HG02588 (cell line): ENCODE results near the gene SYK.
A peak's percentile ranks its signal among the peaks of the same experiment; 100 is the strongest.
"Not testable (repeated sequence)": the region's sequence is repeated elsewhere in the genome, so short reads cannot be mapped to it uniquely, and the experiment has no call there.

Experiments
- ATAC-seq: cut with Tn5 transposase; IDR thresholded peaks from one replicate; pipeline ENCODE4 v1.9.1; 2021; ENCODE audit warnings: mild to moderate bottlenecking, moderate library complexity; ENCODE audit not compliant: unreplicated experiment

The SYK gene

GRCh38 chr9:90795084-90795483, 6.5 kb upstream of the SYK start:
- no peak for ATAC-seq

- ATAC-seq: peak; percentile 40
Observed at GRCh38 chr9:90795871-90796317, 5.7 kb upstream of the SYK start.

- ATAC-seq: no peak
Observed at GRCh38 chr9:90799271-90799852, 2.3 kb upstream of the SYK start.

- ATAC-seq: peak; percentile 6
Observed at GRCh38 chr9:90801973-90802322, 329 bp downstream of the SYK start.

- no peak for ATAC-seq
Observed at GRCh38 chr9:90802386-90802985, 867 bp downstream of the SYK start.

- no peak for ATAC-seq
Observed at GRCh38 chr9:90803860-90804593, 2.4 kb downstream of the SYK start.

GRCh38 chr9:90805006-90805996, 3.7 kb downstream of the SYK start:
- no peak for ATAC-seq

- ATAC-seq: no peak
Observed at GRCh38 chr9:90807006-90807405, 5.4 kb downstream of the SYK start.

- no peak for ATAC-seq
Observed at GRCh38 chr9:90808398-90808797, 6.8 kb downstream of the SYK start.

- ATAC-seq: no peak
Observed at GRCh38 chr9:90808890-90809685, 7.5 kb downstream of the SYK start.

- no peak for ATAC-seq
Observed at GRCh38 chr9:90810691-90811090, 9.1 kb downstream of the SYK start.

- ATAC-seq: no peak
Observed at GRCh38 chr9:90813046-90813445, 11.4 kb downstream of the SYK start.

GRCh38 chr9:90813523-90813922, 11.9 kb downstream of the SYK start:
- ATAC-seq: no peak

GRCh38 chr9:90814355-90814754, 12.7 kb downstream of the SYK start:
- no peak for ATAC-seq

GRCh38 chr9:90815183-90815943, 13.7 kb downstream of the SYK start:
- ATAC-seq: no peak

- ATAC-seq: no peak
Observed at GRCh38 chr9:90815944-90816357, 14.3 kb downstream of the SYK start.

- ATAC-seq: no peak
Observed at GRCh38 chr9:90816690-90817089, 15.1 kb downstream of the SYK start.

- no peak for ATAC-seq
Observed at GRCh38 chr9:90818279-90818678, 16.7 kb downstream of the SYK start.

GRCh38 chr9:90820406-90820805, 18.8 kb downstream of the SYK start:
- not testable (repeated sequence) for ATAC-seq

- ATAC-seq: not testable (repeated sequence)
Observed at GRCh38 chr9:90821236-90821635, 19.6 kb downstream of the SYK start.
